Measurements from ENCODE around the gene RTEL1. TPM values are rescaled to one million over a fixed set of nuclear protein-coding genes. Genes with fewer than 3 reads are reported as not detected.
A peak's percentile ranks its signal among the peaks of the same experiment; 100 is the strongest.

The RTEL1 gene
- total RNA-seq, 2 donors from 2014 or later = 25.7 to 34.9 TPM

DNA sequence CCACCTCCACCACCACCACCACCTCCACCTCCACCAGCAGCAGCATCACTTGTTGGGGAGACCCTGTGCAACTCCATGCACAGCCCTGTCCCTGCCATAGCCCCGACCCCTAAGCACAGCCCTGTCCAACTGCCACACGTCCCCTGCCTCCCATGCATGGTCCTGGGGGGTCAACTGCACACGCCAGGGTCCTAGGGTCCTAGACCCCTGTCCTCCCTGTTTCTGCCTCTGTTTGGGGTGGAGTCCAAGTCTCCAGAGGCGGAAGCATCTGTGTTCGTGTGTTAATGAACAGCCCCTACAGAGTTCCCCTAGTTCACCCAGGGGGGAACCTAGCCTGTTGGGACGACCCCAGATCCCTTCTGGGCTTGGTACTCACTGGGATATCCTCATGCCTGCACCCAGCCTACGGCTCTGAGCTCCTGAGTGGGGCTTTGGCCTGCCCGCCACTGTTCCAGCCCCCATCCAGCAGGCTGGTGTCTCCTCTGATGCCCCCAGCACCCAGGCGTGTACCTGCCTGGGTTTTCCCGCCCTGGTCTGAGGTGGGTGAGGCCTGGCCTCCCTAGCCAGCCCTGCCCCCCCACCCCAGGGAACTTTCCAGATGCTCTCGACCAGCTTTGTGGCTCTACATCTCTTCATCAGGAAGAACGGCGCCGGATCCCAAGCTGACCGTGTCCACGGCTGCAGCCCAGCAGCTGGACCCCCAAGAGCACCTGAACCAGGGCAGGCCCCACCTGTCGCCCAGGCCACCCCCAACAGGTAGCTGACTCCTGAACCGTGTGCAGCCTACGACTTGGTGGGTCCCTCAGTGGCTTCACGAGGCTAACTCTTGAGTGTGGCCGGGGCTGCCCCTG, 35.8 kb downstream of the RTEL1 start:
- intact Hi-C loops (cut with DNase I) = no loop called here
- H3K36me3 ChIP-seq = no peaks in the 10 kb centered on the region

DNA sequence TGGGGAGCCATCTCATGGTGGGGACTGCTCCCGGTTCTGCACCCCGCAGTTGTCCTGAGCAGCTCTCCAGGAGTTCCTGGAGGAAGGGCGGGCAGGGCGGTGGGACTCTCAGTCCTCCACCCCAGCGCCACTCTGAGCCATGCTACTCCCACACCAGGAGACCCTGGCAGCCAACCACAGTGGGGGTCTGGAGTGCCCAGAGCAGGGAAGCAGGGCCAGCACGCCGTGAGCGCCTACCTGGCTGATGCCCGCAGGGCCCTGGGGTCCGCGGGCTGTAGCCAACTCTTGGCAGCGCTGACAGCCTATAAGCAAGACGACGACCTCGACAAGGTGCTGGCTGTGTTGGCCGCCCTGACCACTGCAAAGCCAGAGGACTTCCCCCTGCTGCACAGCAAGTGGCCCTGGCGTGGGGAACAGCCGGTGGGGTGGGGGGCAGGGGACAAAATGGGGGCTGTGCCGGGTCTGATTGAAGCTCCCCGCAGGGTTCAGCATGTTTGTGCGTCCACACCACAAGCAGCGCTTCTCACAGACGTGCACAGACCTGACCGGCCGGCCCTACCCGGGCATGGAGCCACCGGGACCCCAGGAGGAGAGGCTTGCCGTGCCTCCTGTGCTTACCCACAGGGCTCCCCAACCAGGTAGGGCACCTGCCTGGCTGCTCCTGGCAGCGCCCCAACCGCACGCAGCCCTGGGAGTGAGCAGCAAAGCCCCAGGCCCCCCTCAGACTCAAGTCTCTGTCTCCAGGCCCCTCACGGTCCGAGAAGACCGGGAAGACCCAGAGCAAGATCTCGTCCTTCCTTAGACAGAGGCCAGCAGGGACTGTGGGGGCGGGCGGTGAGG, 36.7 kb downstream of the RTEL1 start:
- no peak for DNase-seq
- H3K4me3 ChIP-seq = no peak overlapping the region
- H3K27ac ChIP-seq = peak overlapping the region; percentile 46
- intact Hi-C loops (cut with DNase I) = no loop called here
- peaks cover 42% of the 10 kb centered on the region for H3K4me1 ChIP-seq
- no peaks in the 10 kb centered on the region for H3K27me3 ChIP-seq
- TF ChIP-seq, protein P1, sequence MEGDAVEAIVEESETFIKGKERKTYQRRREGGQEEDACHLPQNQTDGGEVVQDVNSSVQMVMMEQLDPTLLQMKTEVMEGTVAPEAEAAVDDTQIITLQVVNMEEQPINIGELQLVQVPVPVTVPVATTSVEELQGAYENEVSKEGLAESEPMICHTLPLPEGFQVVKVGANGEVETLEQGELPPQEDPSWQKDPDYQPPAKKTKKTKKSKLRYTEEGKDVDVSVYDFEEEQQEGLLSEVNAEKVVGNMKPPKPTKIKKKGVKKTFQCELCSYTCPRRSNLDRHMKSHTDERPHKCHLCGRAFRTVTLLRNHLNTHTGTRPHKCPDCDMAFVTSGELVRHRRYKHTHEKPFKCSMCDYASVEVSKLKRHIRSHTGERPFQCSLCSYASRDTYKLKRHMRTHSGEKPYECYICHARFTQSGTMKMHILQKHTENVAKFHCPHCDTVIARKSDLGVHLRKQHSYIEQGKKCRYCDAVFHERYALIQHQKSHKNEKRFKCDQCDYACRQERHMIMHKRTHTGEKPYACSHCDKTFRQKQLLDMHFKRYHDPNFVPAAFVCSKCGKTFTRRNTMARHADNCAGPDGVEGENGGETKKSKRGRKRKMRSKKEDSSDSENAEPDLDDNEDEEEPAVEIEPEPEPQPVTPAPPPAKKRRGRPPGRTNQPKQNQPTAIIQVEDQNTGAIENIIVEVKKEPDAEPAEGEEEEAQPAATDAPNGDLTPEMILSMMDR (IDR thresholded peaks at IDR 0.05) = no peak
- H3K36me3 ChIP-seq = no peaks in the 10 kb centered on the region
- no peak overlapping the region for H3K9ac ChIP-seq (ENCODE audit: low read depth in 2 of 2, low read length in 2 of 2)
- no peaks in the 10 kb centered on the region for H3K9me3 ChIP-seq

More for the DNA sequence above, 35.8 kb downstream of the RTEL1 start:
- DNase-seq = no peak
- Histone ChIP-seq H3K9ac (ENCODE audit: low read depth in 2 of 2, low read length in 2 of 2) (no peak overlapping the region), H3K4me1 (peaks cover 41% of the 10 kb centered on the region), H3K4me3 (no peak overlapping the region), H3K27ac (no peak overlapping the region), H3K27me3 (no peaks in the 10 kb centered on the region), H3K9me3 (no peaks in the 10 kb centered on the region)
- TF ChIP-seq, protein P1 (IDR thresholded peaks at IDR 0.05) = no peak

DNA sequence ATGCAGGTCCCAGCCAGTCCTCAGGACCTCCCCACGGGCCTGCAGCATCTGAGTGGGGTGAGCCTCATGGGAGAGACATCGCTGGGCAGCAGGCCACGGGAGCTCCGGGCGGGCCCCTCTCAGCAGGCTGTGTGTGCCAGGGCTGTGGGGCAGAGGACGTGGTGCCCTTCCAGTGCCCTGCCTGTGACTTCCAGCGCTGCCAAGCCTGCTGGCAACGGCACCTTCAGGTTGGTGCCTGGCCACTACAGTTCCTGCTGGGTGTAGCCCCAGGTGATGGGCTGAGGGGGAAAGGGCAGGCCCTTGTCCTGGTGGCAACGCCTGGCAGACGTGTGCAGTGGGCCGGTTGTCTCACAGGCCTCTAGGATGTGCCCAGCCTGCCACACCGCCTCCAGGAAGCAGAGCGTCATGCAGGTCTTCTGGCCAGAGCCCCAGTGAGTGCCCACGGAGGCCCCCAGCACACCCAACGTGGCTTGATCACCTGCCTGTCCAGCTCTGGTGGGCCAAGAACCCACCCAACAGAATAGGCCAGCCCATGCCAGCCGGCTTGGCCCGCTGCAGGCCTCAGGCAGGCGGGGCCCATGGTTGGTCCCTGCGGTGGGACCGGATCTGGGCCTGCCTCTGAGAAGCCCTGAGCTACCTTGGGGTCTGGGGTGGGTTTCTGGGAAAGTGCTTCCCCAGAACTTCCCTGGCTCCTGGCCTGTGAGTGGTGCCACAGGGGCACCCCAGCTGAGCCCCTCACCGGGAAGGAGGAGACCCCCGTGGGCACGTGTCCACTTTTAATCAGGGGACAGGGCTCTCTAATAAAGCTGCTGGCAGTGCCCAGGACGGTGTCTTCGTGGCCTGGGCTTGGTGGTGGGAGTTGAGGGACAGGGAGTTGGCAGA, 37.6 kb downstream of the RTEL1 start:
- TF ChIP-seq, protein P1 (IDR thresholded peaks at IDR 0.05) = no peak
- Histone ChIP-seq H3K27ac (peak overlapping the region; percentile 46), H3K4me3 (no peak overlapping the region), H3K9ac (ENCODE audit: low read depth in 2 of 2, low read length in 2 of 2) (no peak overlapping the region), H3K4me1 (peaks cover 42% of the 10 kb centered on the region), H3K27me3 (no peaks in the 10 kb centered on the region), H3K9me3 (no peaks in the 10 kb centered on the region), H3K36me3 (no peaks in the 10 kb centered on the region)
- no peak for DNase-seq
- intact Hi-C loops (cut with DNase I) = no loop called here

DNA sequence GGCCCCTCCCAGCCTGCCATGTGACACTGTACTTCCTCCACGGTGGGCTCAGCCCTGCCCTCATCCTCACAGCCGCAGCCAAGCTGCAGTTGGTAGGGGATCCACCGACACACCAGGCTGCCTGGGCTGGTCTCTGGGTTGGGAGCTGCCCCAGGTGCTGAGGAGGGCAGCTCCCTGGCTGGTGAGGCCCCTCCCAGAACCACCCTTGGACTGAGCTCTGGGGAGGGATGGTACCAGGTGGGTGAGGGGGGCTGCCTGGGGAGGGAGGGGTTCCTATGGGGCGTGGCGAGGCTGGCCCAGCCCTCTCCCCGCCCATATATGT, 38.2 kb downstream of the RTEL1 start:
- peak overlapping the region; percentile 42 for H3K4me3 ChIP-seq
- H3K4me1 ChIP-seq = peaks cover 38% of the 10 kb centered on the region
- intact Hi-C loops (cut with DNase I) = no loop called here
- peak; percentile 64 for DNase-seq
- no peaks in the 10 kb centered on the region for H3K9me3 ChIP-seq
- no peaks in the 10 kb centered on the region for H3K36me3 ChIP-seq
- peak overlapping the region; percentile 59 for H3K27ac ChIP-seq
- H3K27me3 ChIP-seq = no peaks in the 10 kb centered on the region
- TF ChIP-seq, protein P1 (IDR thresholded peaks at IDR 0.05) = no peak
- H3K9ac ChIP-seq (ENCODE audit: low read depth in 2 of 2, low read length in 2 of 2) = peak overlapping the region in 1 of 2 donors; percentile 34

Measured in colonic mucosa (tissue), 4 donors.